A549 (cell line): ENCODE results near the gene PHC1. TPM values are rescaled to one million over a fixed set of nuclear protein-coding genes. Genes with fewer than 3 reads are reported as not detected.

Experiments used
- ATAC-seq, 2 experiments: fragments of 200-7000 bp in 1 of 2; fragments of >200 bp in 1 of 2; cut with Nextera tagmentation in 1 of 2; cut with Tn5 transposase in 1 of 2; 3 replicates each; pipeline versions ENCODE4 v1.8.0 to v1.9.1; 2018 to 2020; ENCODE audit warnings: mild to moderate bottlenecking in 1 of 2, moderate library complexity in 1 of 2
- CTCF ChIA-PET: fragments of 300-600 bp; sonication (Branson Sonifier 250); formaldehyde crosslinking; extraction: SDS; loops from one replicate; lab custom pipeline; 2021; ENCODE audit warnings: antibody characterized with exemption, inconsistent platforms; lab: Yijun Ruan, JAX
- POLR2A ChIA-PET: fragments of 350-600 bp; formaldehyde crosslinking; extraction: SDS; loops from one replicate; lab custom pipeline; 2021; ENCODE audit warnings: antibody characterized with exemption, inconsistent platforms; lab: Yijun Ruan, JAX
- DNase-seq, 2 experiments: peaks; one replicate each; pipeline versions ENCODE4 v3.0.0 to v3.0.0-alpha.2; 2011 to 2016; ENCODE audit warnings: low read depth in 1 of 2, low spot score in 1 of 2
- FAIRE-seq: peaks from 2 replicates; lab custom pipeline; 2011; peaks lifted over from hg19 to GRCh38; lab: Jason Lieb, UNC
- H3K27ac ChIP-seq, 2 experiments: fragments of >200 bp; sonication (Bioruptor Twin); formaldehyde crosslinking; 3 replicates each; pipeline ENCODE4 v1.5.1; 2016 to 2017
- H3K4me1 ChIP-seq: fragments of >200 bp; sonication (Bioruptor Twin); formaldehyde crosslinking; 3 replicates; pipeline ENCODE4 v1.6.1; 2016
- H3K4me2 ChIP-seq: fragments of >200 bp; sonication (Bioruptor Twin); formaldehyde crosslinking; 3 replicates; pipeline ENCODE4 v1.6.1; 2016
- H3K4me3 ChIP-seq: fragments of >200 bp; sonication (Bioruptor Twin); formaldehyde crosslinking; 3 replicates; pipeline ENCODE4 v1.5.1; 2016
- H3K9me3 ChIP-seq: fragments of >200 bp; sonication (Bioruptor Twin); formaldehyde crosslinking; 3 replicates; pipeline ENCODE4 v1.6.1; 2016
- ATOH8 ChIP-seq: fragments of 250-450 bp; sonication (Bioruptor Pico); IDR thresholded peaks from 2 replicates; pipeline ENCODE4 v1.5.0; 2020; ENCODE audit warnings: low read depth, mild to moderate bottlenecking, moderate library complexity
- BCL3 ChIP-seq: fragments of >200 bp; sonication (Bioruptor Twin); formaldehyde crosslinking; IDR thresholded peaks from 3 replicates; pipeline ENCODE4 v1.6.1; 2016
- CTCF ChIP-seq: fragments of >200 bp; sonication (Bioruptor Twin); formaldehyde crosslinking; IDR thresholded peaks from 3 replicates; pipeline ENCODE4 v1.5.1; 2016
- EHF ChIP-seq: fragments of 250-450 bp; sonication (Bioruptor Pico); IDR thresholded peaks from 2 replicates; pipeline ENCODE4 v1.5.0; 2020; ENCODE audit warnings: mild to moderate bottlenecking
- EP300 ChIP-seq, 2 experiments: fragments of >200 bp; sonication (Bioruptor Twin); formaldehyde crosslinking; IDR thresholded peaks; 2 replicates in 1 of 2; 3 replicates in 1 of 2; pipeline ENCODE4 v1.6.1; 2016 to 2017
- FOXS1 ChIP-seq: fragments of 250-450 bp; sonication (Bioruptor Pico); IDR thresholded peaks from 2 replicates; pipeline ENCODE4 v1.5.0; 2020; ENCODE audit warnings: mild to moderate bottlenecking, moderate library complexity
- GATA3 ChIP-seq: IDR thresholded peaks from 2 replicates; pipeline ENCODE4 v1.6.1; 2012; ENCODE audit warnings: borderline replicate concordance
- HDAC2 ChIP-seq: fragments of 200-600 bp; sonication (generic); IDR thresholded peaks from 2 replicates; pipeline ENCODE4 v1.6.1; 2016
- HEYL ChIP-seq: fragments of 250-450 bp; sonication (Bioruptor Pico); IDR thresholded peaks from 2 replicates; pipeline ENCODE4 v1.8.0; 2021; ENCODE audit warnings: mild to moderate bottlenecking, moderate library complexity
- JUN ChIP-seq, 2 experiments: fragments of >200 bp; sonication (Bioruptor Twin); formaldehyde crosslinking; IDR thresholded peaks; 2 replicates in 1 of 2; 3 replicates in 1 of 2; pipeline ENCODE4 v1.6.1; 2016 to 2017
- KDM1A ChIP-seq: fragments of 200-600 bp; sonication (generic); IDR thresholded peaks from 2 replicates; pipeline ENCODE4 v1.6.1; 2016; ENCODE audit warnings: low read depth, mild to moderate bottlenecking
- MAFK ChIP-seq: fragments of 450-650 bp; IDR thresholded peaks from 2 replicates; pipeline ENCODE4 v1.6.1; 2014; ENCODE audit not compliant: partially characterized antibody
- NFE2L2 ChIP-seq: fragments of 150-350 bp; conservative IDR thresholded peaks from 2 replicates; pipeline ENCODE4 v1.6.1; 2014; ENCODE audit warnings: low read length
- PBX3 ChIP-seq: IDR thresholded peaks from 2 replicates; pipeline ENCODE4 v1.6.1; 2012
- PHF8 ChIP-seq: fragments of 200-600 bp; sonication (generic); IDR thresholded peaks from 2 replicates; pipeline ENCODE4 v1.6.1; 2016; ENCODE audit warnings: low read depth, mild to moderate bottlenecking, antibody characterized with exemption, moderate library complexity, borderline replicate concordance
- POLR2AphosphoS2 ChIP-seq: conservative IDR thresholded peaks from 2 replicates; pipeline ENCODE4 v1.6.1; 2012; ENCODE audit warnings: low read length, improper control_type of control experiment, inconsistent platforms
- RAD21 ChIP-seq, 2 experiments: fragments of >200 bp in 1 of 2; sonication (Bioruptor Twin) in 1 of 2; formaldehyde crosslinking in 1 of 2; IDR thresholded peaks in 1 of 2; conservative IDR thresholded peaks in 1 of 2; 2 replicates in 1 of 2; 3 replicates in 1 of 2; pipeline ENCODE4 v1.6.1; 2012 to 2018; ENCODE audit warnings: inconsistent platforms in 1 of 2
- RCOR1 ChIP-seq: fragments of 150-350 bp; IDR thresholded peaks from 2 replicates; pipeline ENCODE4 v1.6.1; 2014; ENCODE audit warnings: antibody characterized with exemption, low read length, low read depth
- SMC3 ChIP-seq: fragments of >200 bp; sonication (Bioruptor Twin); formaldehyde crosslinking; IDR thresholded peaks from 3 replicates; pipeline ENCODE4 v1.6.1; 2018; ENCODE audit warnings: inconsistent platforms
- SREBF2 ChIP-seq: fragments of 450-650 bp; IDR thresholded peaks from 2 replicates; pipeline ENCODE4 v1.6.1; 2014; ENCODE audit warnings: mild to moderate bottlenecking, moderate library complexity
- TFCP2L1 ChIP-seq: fragments of 250-450 bp; sonication (Bioruptor Pico); IDR thresholded peaks from 2 replicates; pipeline ENCODE4 v1.5.0; 2021; ENCODE audit warnings: mild to moderate bottlenecking
- ZC3H11A ChIP-seq: fragments of 450-650 bp; IDR thresholded peaks from 2 replicates; pipeline ENCODE4 v1.6.1; 2014; ENCODE audit warnings: antibody characterized with exemption, mild to moderate bottlenecking
- ZFP36 ChIP-seq: fragments of 450-650 bp; IDR thresholded peaks from 2 replicates; pipeline ENCODE4 v1.6.1; 2014; ENCODE audit warnings: borderline replicate concordance; ENCODE audit not compliant: partially characterized antibody
- ZNF302 ChIP-seq: fragments of 250-450 bp; sonication (Bioruptor Pico); IDR thresholded peaks from 2 replicates; pipeline ENCODE4 v1.9.0; 2021; ENCODE audit warnings: inconsistent platforms, mild to moderate bottlenecking, moderate library complexity
- WGBS: methylation state at CpG from one replicate; pipeline ENCODE4 v1.1.6; 2017; ENCODE audit errors: missing lambda C conversion rate; 5-methylcytosine and 5-hydroxymethylcytosine counted together
- polyA plus RNA-seq, 4 experiments: library from polyadenylated mRNA; depleted of rRNA in 3 of 4; stranded (reverse); fragments of >200 nt; fragmentation: RNase III in 1 of 4; extraction: RNeasy Plus Mini Kit Qiagen cat#74134 plus additional on column Dnase treatment in 1 of 4; gene quantifications; 2 replicates in 3 of 4; 3 replicates in 1 of 4; pipeline ENCODE4 v1.2.3, GENCODE V29; 2011 to 2017

PHC1 gene
- polyA plus RNA-seq, 2 of the 4 experiments (the other 2 are of a cell fraction): 11.2 to 26.5 TPM

GRCh38 chr12:8987163-8987562, 72.9 kb downstream of the PHC1 start:
- H3K27ac ChIP-seq: no peak overlapping the region
- no peak for TF ChIP-seq HDAC2
- TF ChIP-seq RAD21 (conservative IDR thresholded peaks at IDR 0.05 in 1 of 2, IDR thresholded peaks at IDR 0.05 in 1 of 2): no peak
- no peak for TF ChIP-seq NFE2L2
- TF ChIP-seq FOXS1 (CRISPR knock-in tag): no peak
- no peak for TF ChIP-seq ZFP36
- no peak for TF ChIP-seq ATOH8 (CRISPR knock-in tag)
- no peak for TF ChIP-seq MAFK
- no peak for TF ChIP-seq POLR2AphosphoS2
- no peak for TF ChIP-seq JUN (IDR thresholded peaks at IDR 0.05)
- TF ChIP-seq PBX3: no peak
- no peak for TF ChIP-seq ZNF302
- no peak for TF ChIP-seq KDM1A
- no peak for TF ChIP-seq EP300 (IDR thresholded peaks at IDR 0.05)
- TF ChIP-seq, all 56 proteins: peak for 0
- ChIA-PET POLR2A (no interaction called here), CTCF (no interaction called here)
- H3K4me2 ChIP-seq: no peak overlapping the region
- FAIRE-seq (no peak), DNase-seq (no peak), ATAC-seq (no peak)
- no peaks in the 10 kb centered on the region for H3K9me3 ChIP-seq
- no peak overlapping the region for H3K4me3 ChIP-seq
- no peaks in the 10 kb centered on the region for H3K4me1 ChIP-seq

GRCh38 chr12:8987685-8988084, 73.4 kb downstream of the PHC1 start:
- H3K4me1 ChIP-seq: no peaks in the 10 kb centered on the region
- WGBS: 36% methylated on average over 1 of the region's 1 CpG
- H3K27ac ChIP-seq: no peak overlapping the region
- ATAC-seq (no peak), DNase-seq (no peak)
- POLR2A ChIA-PET: no interaction called here
- H3K4me2 ChIP-seq: no peak overlapping the region
- no peaks in the 10 kb centered on the region for H3K9me3 ChIP-seq
- no peak for TF ChIP-seq HEYL (CRISPR knock-in tag)
- TF ChIP-seq, all 56 proteins: peak for 0
- CTCF ChIA-PET: interaction anchor here (0.6 to 0.8 kb wide), 2 partner anchors 37 to 443 kb away, joined by 3 read pairs; no protein-coding TSS in a partner anchor
- H3K4me3 ChIP-seq: no peak overlapping the region
- FAIRE-seq: no peak

- TF ChIP-seq GATA3 (no peak), PHF8 (no peak), RAD21 (conservative IDR thresholded peaks at IDR 0.05 in 1 of 2, IDR thresholded peaks at IDR 0.05 in 1 of 2) (no peak), BCL3 (no peak), HDAC2 (no peak), SMC3 (no peak), ZC3H11A (no peak), RCOR1 (no peak), CTCF (no peak), JUN (IDR thresholded peaks at IDR 0.05) (no peak), NFE2L2 (no peak), POLR2AphosphoS2 (no peak), ZNF302 (no peak), TFCP2L1 (no peak), SREBF2 (no peak), EP300 (IDR thresholded peaks at IDR 0.05) (no peak), EHF (no peak), FOXS1 (CRISPR knock-in tag) (no peak)
- Histone ChIP-seq H3K4me1 (no peaks in the 10 kb centered on the region), H3K4me2 (no peak within 1 kb of the TSS), H3K4me3 (no peak within 1 kb of the TSS), H3K27ac (no peak within 1 kb of the TSS), H3K9me3 (no peaks in the 10 kb centered on the region)
- FAIRE-seq (no peak), DNase-seq (no peak), ATAC-seq (no peak)
- ChIA-PET CTCF (interaction anchor here (0.6 to 1.4 kb wide), 2 partner anchors 16 to 40 kb away, joined by 3 to 4 read pairs; partner anchors contain the start of gene M6PR), POLR2A (no interaction called here)
- WGBS: 83% methylated on average over 2 of the region's 2 CpGs
These were observed 75.1 kb downstream of the PHC1 start, which contains the start of gene KLRG1 for GRCh38 chr12:8989413-8989812. Gene KLRG1, plus strand, starts transcription at chr12:8989546. Its CDS starts 90 bp downstream, at chr12:8989636.
